ENCODE data around the gene BTBD17.

The BTBD17 gene

GRCh38 chr17:74387365-74388218 lies 25.9 kb upstream of the BTBD17 start:
- no peak for DNase-seq (ENCODE audit: low spot score)

DNA sequence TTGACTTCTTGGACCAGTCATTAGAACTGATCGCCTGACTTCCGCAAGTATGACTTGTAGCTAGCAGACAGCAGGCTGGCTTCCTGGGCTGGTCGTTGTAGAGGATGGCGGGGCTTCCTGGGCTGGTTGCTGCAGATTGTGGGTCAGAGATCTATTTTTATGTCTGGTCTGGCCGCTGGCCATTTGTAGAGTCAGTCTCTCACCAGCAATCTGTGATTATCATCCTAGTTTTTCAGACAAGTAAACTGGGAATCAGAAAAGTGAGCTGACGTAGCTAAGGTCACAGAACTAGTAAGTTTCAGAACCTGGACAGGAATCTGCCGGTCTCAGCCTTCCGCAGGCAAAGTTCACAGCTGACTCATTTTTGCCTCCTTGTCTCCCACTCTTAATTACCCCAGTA lies 24.7 kb upstream of the BTBD17 start:
- DNase-seq (ENCODE audit: low spot score) = no peak

GRCh38 chr17:74385201-74385600 lies 23.5 kb upstream of the BTBD17 start:
- no peak for DNase-seq (ENCODE audit: low spot score)

- DNase-seq (ENCODE audit: low spot score) = no peak
Observed at GRCh38 chr17:74383141-74383540, 21.5 kb upstream of the BTBD17 start.

GRCh38 chr17:74380959-74381808 lies 19.5 kb upstream of the BTBD17 start:
- DNase-seq (ENCODE audit: low spot score) = no peak

DNA sequence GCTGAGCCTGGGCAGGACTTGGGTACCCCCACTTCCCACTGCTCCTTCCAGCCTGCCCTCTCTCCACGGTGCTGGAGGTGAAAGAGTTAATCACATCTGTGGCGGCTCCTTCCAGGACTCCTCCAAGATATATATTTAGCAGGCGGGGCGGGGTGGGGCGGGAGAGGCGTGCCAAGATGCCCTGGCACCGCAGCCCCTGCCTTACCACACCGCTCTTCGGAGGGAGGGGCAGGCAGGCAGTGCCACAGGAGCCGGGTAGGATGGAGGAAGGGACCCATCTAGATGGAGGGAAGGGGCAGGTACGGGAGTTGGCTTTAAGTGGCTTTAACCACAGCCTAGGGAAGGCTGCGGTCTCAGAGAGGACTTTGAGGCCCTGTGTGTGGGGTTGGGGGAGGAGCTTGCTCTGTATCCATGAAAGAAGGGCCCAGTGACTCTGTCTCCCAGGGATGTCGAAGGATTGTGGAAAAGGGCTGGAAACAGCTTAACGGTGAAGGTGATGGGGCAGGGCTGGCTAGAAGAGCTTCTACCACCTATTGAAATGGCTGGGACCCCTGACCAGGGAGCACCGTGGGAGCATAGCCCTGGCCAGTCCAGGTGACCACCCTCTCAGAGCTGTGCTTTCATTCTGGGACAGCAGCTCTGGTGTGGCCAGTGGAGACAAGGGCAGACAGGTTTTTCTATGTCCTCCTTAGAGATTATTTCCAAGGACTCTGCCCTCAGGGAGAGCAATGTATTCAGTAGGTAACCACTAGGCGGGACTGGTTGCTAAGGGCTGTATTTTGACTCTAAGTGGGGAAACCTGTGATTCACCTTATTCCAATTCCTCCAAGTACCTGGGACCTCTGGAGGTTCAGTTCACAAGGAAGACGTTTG lies 18.7 kb upstream of the BTBD17 start:
- DNase-seq (ENCODE audit: low spot score) = no peak

DNA sequence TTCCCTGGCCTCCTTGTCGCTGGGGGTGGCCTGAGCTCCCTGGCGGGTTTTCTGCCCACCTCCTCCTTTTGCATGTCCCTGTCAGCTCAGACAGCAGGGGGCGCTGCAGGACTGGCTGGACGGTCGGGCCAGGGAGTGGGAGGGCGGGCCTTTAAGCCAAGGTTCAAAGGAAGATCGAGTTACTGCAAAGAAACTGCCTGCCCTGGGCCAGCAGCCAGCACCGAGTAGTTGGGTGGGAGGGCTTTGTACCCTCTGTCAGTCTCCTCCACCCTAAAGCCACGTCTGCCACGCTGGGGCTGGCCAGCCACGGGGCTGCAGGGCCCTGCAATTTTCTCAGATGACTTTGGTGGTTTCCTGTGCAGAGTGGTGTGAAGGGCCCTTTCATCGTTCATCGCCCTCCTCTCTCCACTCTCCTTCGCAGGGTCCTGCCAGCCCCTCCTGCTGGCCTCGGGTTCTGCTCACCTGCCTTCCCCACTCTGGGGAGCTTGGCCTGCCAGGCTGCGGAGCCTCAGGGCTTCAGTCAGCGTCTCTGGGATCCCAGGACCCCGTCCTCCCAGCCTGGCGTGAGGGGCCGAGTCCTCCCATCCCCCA lies 17.9 kb upstream of the BTBD17 start:
- DNase-seq (ENCODE audit: low spot score) = peak; percentile 90

DNA sequence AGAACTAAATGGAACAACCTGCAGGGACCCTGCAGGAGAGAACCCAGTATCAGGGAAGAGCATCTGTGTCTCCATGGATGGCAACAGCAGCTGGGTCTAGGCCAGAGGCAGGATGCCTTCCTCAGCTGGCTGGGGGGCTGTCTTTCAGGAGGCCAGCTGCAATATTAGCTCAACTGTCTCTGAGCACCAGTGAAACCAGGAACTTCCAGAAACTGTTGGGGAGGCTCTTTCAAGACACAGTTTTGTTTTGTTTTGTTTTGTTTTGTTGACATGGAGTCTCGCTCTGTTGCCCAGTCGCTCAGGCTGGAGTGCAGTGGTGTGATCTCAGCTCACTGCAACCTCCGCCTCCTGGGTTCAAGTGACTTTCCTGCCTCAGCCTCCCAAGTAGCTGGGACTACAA lies 13.2 kb upstream of the BTBD17 start:
- DNase-seq (ENCODE audit: low spot score) = no peak

GRCh38 chr17:74373838-74374606 lies 12.4 kb upstream of the BTBD17 start:
- no peak for DNase-seq (ENCODE audit: low spot score)

GRCh38 chr17:74372426-74372825 lies 10.8 kb upstream of the BTBD17 start:
- no peak for DNase-seq (ENCODE audit: low spot score)

DNA sequence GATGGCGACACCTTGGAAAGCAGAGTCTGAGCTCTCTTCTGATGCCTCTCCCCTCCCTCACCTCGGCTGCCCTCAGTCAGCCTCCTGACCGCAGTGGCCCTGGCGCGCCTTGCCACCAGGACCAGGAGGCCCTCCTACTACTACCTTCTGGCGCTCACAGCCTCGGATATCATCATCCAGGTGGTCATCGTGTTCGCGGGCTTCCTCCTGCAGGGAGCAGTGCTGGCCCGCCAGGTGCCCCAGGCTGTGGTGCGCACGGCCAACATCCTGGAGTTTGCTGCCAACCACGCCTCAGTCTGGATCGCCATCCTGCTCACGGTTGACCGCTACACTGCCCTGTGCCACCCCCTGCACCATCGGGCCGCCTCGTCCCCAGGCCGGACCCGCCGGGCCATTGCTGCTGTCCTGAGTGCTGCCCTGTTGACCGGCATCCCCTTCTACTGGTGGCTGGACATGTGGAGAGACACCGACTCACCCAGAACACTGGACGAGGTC lies 10.0 kb upstream of the BTBD17 start:
- no peak for DNase-seq (ENCODE audit: low spot score)

- no peak for DNase-seq (ENCODE audit: low spot score)
Observed at GRCh38 chr17:74369665-74370490, 8.2 kb upstream of the BTBD17 start.

DNA sequence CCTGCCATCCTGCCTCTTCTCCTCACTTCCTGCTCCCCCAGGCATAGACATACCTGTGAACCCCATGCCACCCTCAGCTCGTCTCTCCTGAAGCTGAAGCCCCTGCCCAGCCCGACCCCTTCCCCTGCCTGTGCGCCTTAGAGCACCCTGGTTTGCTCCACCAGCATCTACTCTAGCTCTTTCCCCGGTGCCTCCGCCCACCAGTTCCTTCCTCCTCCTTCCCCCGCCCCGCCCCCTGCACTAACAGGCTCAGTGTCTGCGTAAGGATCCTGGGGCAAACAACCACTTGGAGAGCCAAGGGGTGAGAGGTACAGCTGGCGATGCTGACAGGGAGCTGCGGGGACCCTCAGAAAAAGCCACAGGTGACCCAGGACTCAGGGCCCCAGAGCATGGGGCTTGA lies 7.6 kb upstream of the BTBD17 start:
- DNase-seq (ENCODE audit: low spot score) = peak; percentile 53

GRCh38 chr17:74368341-74369081 lies 6.8 kb upstream of the BTBD17 start:
- peak; percentile 77 for DNase-seq (ENCODE audit: low spot score)

GRCh38 chr17:74367206-74367605 lies 5.5 kb upstream of the BTBD17 start, which contains the start of gene GPR142:
Gene GPR142, plus strand, starts transcription at chr17:74367506. Its CDS starts 2,035 bp downstream, at chr17:74369541.
- no peak for DNase-seq (ENCODE audit: low spot score)

DNA sequence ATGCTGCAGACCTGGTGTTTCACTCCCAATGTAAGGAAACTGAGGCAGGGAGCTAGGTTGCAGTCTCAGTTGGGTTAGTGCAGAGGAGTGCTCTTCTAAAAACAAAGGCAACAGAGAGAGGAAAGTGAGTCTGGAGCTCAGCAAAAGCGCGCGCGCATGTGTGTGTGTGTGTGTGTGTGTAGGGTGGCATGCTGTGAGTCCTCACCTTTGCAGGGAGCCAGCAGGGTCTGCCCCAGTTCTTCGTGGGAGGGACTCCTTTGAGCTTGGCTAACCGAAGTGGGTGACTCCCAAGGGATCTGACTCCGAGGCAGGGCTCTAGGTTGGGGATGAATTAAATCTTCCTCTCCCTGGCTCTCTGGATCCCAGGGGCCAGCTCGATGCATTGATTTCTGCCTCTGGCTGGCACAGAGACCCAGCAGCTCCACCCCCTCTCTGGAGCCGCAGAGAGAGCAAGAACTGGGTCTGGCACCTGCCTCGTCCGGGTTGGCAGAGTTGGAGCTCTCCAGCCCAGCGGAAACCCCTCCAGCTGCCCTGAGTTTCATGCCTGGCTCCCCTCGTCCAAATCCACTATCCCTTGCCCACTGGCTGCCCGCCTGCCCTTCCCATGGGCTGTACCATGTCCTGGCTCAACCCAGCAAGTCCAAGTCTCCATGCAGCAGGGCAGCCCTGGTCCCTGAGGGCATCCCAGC lies 1.3 kb upstream of the BTBD17 start:
- DNase-seq (ENCODE audit: low spot score) = no peak

DNA sequence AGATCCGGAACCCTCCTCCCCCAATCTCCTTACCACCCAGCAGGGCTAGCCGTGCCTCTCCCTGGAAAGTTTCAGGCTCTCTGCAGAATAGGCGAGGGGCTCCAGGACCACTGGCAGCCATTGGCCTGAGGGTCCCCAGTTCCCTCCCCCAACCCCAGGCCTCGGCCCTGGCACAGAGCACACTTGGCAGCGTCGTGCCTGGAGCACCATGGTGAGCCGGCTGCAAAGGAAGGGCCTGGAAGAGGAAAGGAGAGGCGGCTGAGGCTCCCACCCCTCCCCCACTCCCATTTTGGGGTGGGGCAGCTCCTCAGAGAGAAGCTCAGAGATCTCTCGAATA lies 369 bp upstream of the BTBD17 start:
- no peak for DNase-seq (ENCODE audit: low spot score)

- DNase-seq (ENCODE audit: low spot score) = no peak
Observed at GRCh38 chr17:74360899-74361229, 804 bp downstream of the BTBD17 start.

DNA sequence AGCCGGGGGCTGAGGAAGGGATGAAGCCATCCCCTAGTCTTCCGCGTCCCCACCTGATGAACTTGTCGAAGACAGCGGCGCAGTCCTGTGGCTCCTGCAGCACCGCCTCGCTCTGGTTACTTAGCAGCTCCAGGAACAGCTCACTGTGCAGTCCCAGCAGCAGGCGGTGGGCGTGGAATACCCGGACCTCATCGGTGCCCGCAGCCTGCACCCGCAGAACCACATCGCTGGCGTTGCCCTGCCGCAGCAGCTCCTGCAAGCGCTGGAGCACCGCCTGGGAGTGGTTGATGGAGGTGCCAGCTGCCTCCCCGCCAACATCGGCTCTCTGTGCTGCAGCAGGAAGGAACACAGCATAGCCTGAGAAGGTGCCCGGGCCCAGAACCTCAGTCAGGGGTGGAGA lies 1.8 kb downstream of the BTBD17 start:
- DNase-seq (ENCODE audit: low spot score) = no peak
